HCT116 (cell line): Measurements from ENCODE around the gene ANO2. TPM values are rescaled to one million over a fixed set of nuclear protein-coding genes. Genes with fewer than 3 reads are reported as not detected.

ENCODE experiments used
- ATAC-seq: fragments of 200-7000 bp; cut with Tn5 transposase; 2 replicates; pipeline ENCODE4 v1.9.1; 2020; ENCODE audit warnings: mild to moderate bottlenecking, moderate library complexity
- BruUV-seq: library from RNA; stranded (reverse); fragments of 400-500 nt; replicated peaks from 2 replicates; lab custom pipeline; 2021; lab: Mats Ljungman, UMichigan
- CTCF ChIA-PET: fragments of 300-600 bp; sonication (Branson Sonifier 250); formaldehyde crosslinking; loops from one replicate; lab custom pipeline; 2021; ENCODE audit warnings: antibody characterized with exemption; lab: Charles Lee
- POLR2A ChIA-PET: fragments of 300-600, 350-600 bp; sonication (Branson Sonifier 250); formaldehyde crosslinking; loops from one replicate; lab custom pipeline; 2021; ENCODE audit warnings: antibody characterized with exemption; lab: Charles Lee
- RAD21 ChIA-PET, 2 experiments: fragments of 300-600 bp; sonication (Branson Sonifier 250); formaldehyde crosslinking; loops; one replicate each; lab custom pipeline; 2023; ENCODE audit warnings: low total read pairs in 2 of 2; ENCODE audit not compliant: uncharacterized antibody in 2 of 2, unreplicated experiment in 2 of 2, low non-redundant PET in 1 of 2; lab: Charles Lee
- DNase-seq: peaks from one replicate; pipeline ENCODE4 v3.0.0-alpha.2; 2010; ENCODE audit warnings: low read depth, low spot score
- H2AFZ ChIP-seq: fragments of 200-600 bp; shearing (Covaris generic), sonication (generic); 2 replicates; pipeline ENCODE4 v1.6.1; 2017; ENCODE audit warnings: low read depth, mixed run types, mixed read lengths, antibody characterized with exemption, low read length; ENCODE audit not compliant: poor library complexity, severe bottlenecking
- H3K27ac ChIP-seq: 2 replicates; pipeline ENCODE4 v1.5.1; 2012; ENCODE audit warnings: low read depth, low read length
- H3K27me3 ChIP-seq: fragments of 200-600 bp; sonication (generic); 2 replicates; pipeline ENCODE4 v1.6.1; 2016; ENCODE audit warnings: mixed run types, low read length, mixed read lengths; ENCODE audit not compliant: insufficient read depth
- H3K36me3 ChIP-seq, 2 experiments: fragments of 200-500 bp in 1 of 2; fragments of 200-600 bp in 1 of 2; sonication (Bioruptor generic) in 1 of 2; sonication (generic) in 1 of 2; 2 replicates each; pipeline versions ENCODE4 v1.5.1 to v1.6.1; 2014 to 2016; ENCODE audit warnings: low read length in 2 of 2, inconsistent platforms in 1 of 2, mixed read lengths in 1 of 2, mixed run types in 1 of 2; ENCODE audit not compliant: insufficient read depth in 2 of 2, control insufficient read depth in 1 of 2
- H3K4me1 ChIP-seq, 2 experiments: fragments of 200-600 bp in 1 of 2; sonication (generic) in 1 of 2; 2 replicates each; pipeline versions ENCODE4 v1.5.1 to v1.6.1; 2012 to 2017; ENCODE audit warnings: low read length in 2 of 2, inconsistent platforms in 1 of 2, mild to moderate bottlenecking in 1 of 2, mixed read lengths in 1 of 2, mixed run types in 1 of 2, moderate library complexity in 1 of 2; ENCODE audit not compliant: insufficient read depth in 2 of 2, control insufficient read depth in 1 of 2
- H3K4me2 ChIP-seq: fragments of 200-600 bp; sonication (generic); 2 replicates; pipeline ENCODE4 v1.6.1; 2017; ENCODE audit warnings: mixed run types, low read length, mixed read lengths
- H3K4me3 ChIP-seq, 2 experiments: fragments of 200-600 bp in 1 of 2; sonication (generic) in 1 of 2; replicated peaks in 1 of 2; 2 replicates each; pipeline ENCODE4 v1.5.1; 2011 to 2016; ENCODE audit warnings: low read length in 2 of 2, control low read depth in 1 of 2, low read depth in 1 of 2, mild to moderate bottlenecking in 1 of 2, mixed read lengths in 1 of 2, mixed run types in 1 of 2
- H3K79me2 ChIP-seq: fragments of 200-600 bp; sonication (generic); 2 replicates; pipeline ENCODE4 v1.6.1; 2017; ENCODE audit warnings: mild to moderate bottlenecking, mixed run types, low read length, moderate library complexity, mixed read lengths; ENCODE audit not compliant: insufficient read depth
- H3K9ac ChIP-seq: fragments of 200-600 bp; sonication (generic); 2 replicates; pipeline ENCODE4 v1.6.1; 2016; ENCODE audit warnings: low read length, mixed read lengths
- H3K9me2 ChIP-seq: fragments of 200-600 bp; sonication (generic), shearing (Covaris generic); 2 replicates; pipeline ENCODE4 v1.6.1; 2017; ENCODE audit warnings: mixed run types, mild to moderate bottlenecking, moderate library complexity; ENCODE audit not compliant: insufficient read depth
- H3K9me3 ChIP-seq, 2 experiments: fragments of 200-500 bp in 1 of 2; fragments of 200-600 bp in 1 of 2; sonication (Bioruptor generic) in 1 of 2; sonication (generic) in 1 of 2; 2 replicates each; pipeline ENCODE4 v1.6.1; 2014 to 2017; ENCODE audit warnings: low read length in 2 of 2, mixed read lengths in 2 of 2, inconsistent platforms in 1 of 2, low read depth in 1 of 2, mild to moderate bottlenecking in 1 of 2, mixed run types in 1 of 2, moderate library complexity in 1 of 2; ENCODE audit not compliant: control insufficient read depth in 1 of 2, insufficient read depth in 1 of 2
- H4K20me1 ChIP-seq: fragments of 200-600 bp; sonication (generic), shearing (Covaris generic); 2 replicates; pipeline ENCODE4 v1.6.1; 2017; ENCODE audit warnings: mixed run types, mild to moderate bottlenecking, moderate library complexity; ENCODE audit not compliant: insufficient read depth
- CBX3 ChIP-seq: IDR thresholded peaks from 2 replicates; pipeline ENCODE4 v1.6.1; 2012; ENCODE audit warnings: low read depth
- CTCF ChIP-seq, 3 experiments: fragments of 200-600 bp in 1 of 3; sonication (generic) in 1 of 3; IDR thresholded peaks in 2 of 3; conservative IDR thresholded peaks in 1 of 3; 2 replicates each; pipeline ENCODE4 v1.5.1; 2012 to 2017; ENCODE audit warnings: low read depth in 2 of 3, low read length in 2 of 3, antibody characterized with exemption in 1 of 3, borderline replicate concordance in 1 of 3, control low read depth in 1 of 3, mild to moderate bottlenecking in 1 of 3, mixed read lengths in 1 of 3, mixed run types in 1 of 3, moderate library complexity in 1 of 3; ENCODE audit not compliant: insufficient read depth in 1 of 3
- EGR1 ChIP-seq: IDR thresholded peaks from 2 replicates; pipeline ENCODE4 v1.6.1; 2012; ENCODE audit warnings: low read depth
- EZH2 ChIP-seq: fragments of 200-600 bp; sonication (generic); IDR thresholded peaks from 2 replicates; pipeline ENCODE4 v1.6.1; 2017; ENCODE audit warnings: antibody characterized with exemption, mixed run types
- EZH2phosphoT487 ChIP-seq: fragments of 200-600 bp; IDR thresholded peaks from 2 replicates; pipeline ENCODE4 v1.6.1; 2018; ENCODE audit warnings: antibody characterized with exemption, borderline replicate concordance
- FOSL1 ChIP-seq: IDR thresholded peaks from 2 replicates; pipeline ENCODE4 v1.6.1; 2012; ENCODE audit warnings: low read depth
- MAX ChIP-seq: IDR thresholded peaks from 2 replicates; pipeline ENCODE4 v1.6.1; 2012
- POLR2A ChIP-seq: IDR thresholded peaks from 2 replicates; pipeline ENCODE4 v1.7.0; 2011; ENCODE audit warnings: borderline replicate concordance; ENCODE audit not compliant: insufficient read depth, insufficient read length; ENCODE audit errors: extremely low read depth
- POLR2AphosphoS5 ChIP-seq: IDR thresholded peaks from 2 replicates; pipeline ENCODE4 v1.6.1; 2011; ENCODE audit warnings: mild to moderate bottlenecking, low read depth, low read length, moderate library complexity
- RAD21 ChIP-seq: IDR thresholded peaks from 2 replicates; pipeline ENCODE4 v1.6.1; 2012; ENCODE audit warnings: low read depth, mild to moderate bottlenecking
- SIN3A ChIP-seq: IDR thresholded peaks from 2 replicates; pipeline ENCODE4 v1.6.1; 2012; ENCODE audit warnings: low read depth
- SRF ChIP-seq: IDR thresholded peaks from 2 replicates; pipeline ENCODE4 v1.6.1; 2012; ENCODE audit warnings: low read depth
- TCF7L2 ChIP-seq: IDR thresholded peaks from 2 replicates; pipeline ENCODE4 v1.7.0; 2011; ENCODE audit warnings: borderline replicate concordance, inconsistent platforms; ENCODE audit not compliant: insufficient read depth, insufficient read length; ENCODE audit errors: extremely low read depth
- YY1 ChIP-seq: IDR thresholded peaks from 2 replicates; pipeline ENCODE4 v1.6.1; 2011; ENCODE audit warnings: low read length, low read depth, moderate library complexity, mild to moderate bottlenecking; ENCODE audit not compliant: insufficient replicate concordance; ENCODE audit errors: extremely low read depth
- ZBTB33 ChIP-seq: IDR thresholded peaks from 2 replicates; pipeline ENCODE4 v1.6.1; 2011; ENCODE audit warnings: mild to moderate bottlenecking, low read length, moderate library complexity; ENCODE audit not compliant: insufficient replicate concordance; ENCODE audit errors: extremely low read depth
- ZNF274 ChIP-seq: fragments of 200-500 bp; sonication (Bioruptor generic); IDR thresholded peaks from 2 replicates; pipeline ENCODE4 v1.6.1; 2014; ENCODE audit warnings: mild to moderate bottlenecking, low read depth, low read length, inconsistent platforms
- intact Hi-C: fragments of 100-400 bp; cut with micrococcal nuclease; formaldehyde crosslinking; loops from 2 replicates; pipeline ENCODE4 v1.10.0; 2022
- total RNA-seq: library from RNA; stranded (reverse); gene quantifications from one replicate; pipeline ENCODE4 v1.2.1, GENCODE V29; 2021; ENCODE audit not compliant: unreplicated experiment

Gene ANO2
- total RNA-seq, 1 experiment from 2014 or later = not detected

- no peaks in the 10 kb centered on the region for H3K4me1 ChIP-seq
- no peaks in the 10 kb centered on the region for H4K20me1 ChIP-seq
- no peaks in the 10 kb centered on the region for H3K9me2 ChIP-seq
- BruUV-seq = no TSS peak
- POLR2A ChIA-PET = no interaction called here
- no peak overlapping the region for H2AFZ ChIP-seq
- H3K4me2 ChIP-seq = no peak overlapping the region
- H3K27ac ChIP-seq = no peak overlapping the region
- no peaks in the 10 kb centered on the region for H3K79me2 ChIP-seq
- TF ChIP-seq ZBTB33 (no peak), TCF7L2 (no peak), CBX3 (no peak), RAD21 (no peak), POLR2A (no peak), POLR2AphosphoS5 (no peak), ZNF274 (no peak), EGR1 (no peak), CTCF (IDR thresholded peaks at IDR 0.05 in 2 of 3, conservative IDR thresholded peaks at IDR 0.05 in 1 of 3; ENCODE audit: borderline replicate concordance in 1 of 3, insufficient read depth in 1 of 3, low read depth in 2 of 3, low read length in 2 of 3) (no peak), EZH2 (no peak), EZH2phosphoT487 (no peak), YY1 (no peak), SRF (no peak), MAX (no peak), SIN3A (no peak), FOSL1 (no peak)
- TF ChIP-seq, all 23 proteins: peak for 0
- ATAC-seq = no peak
- ChIA-PET CTCF (no interaction called here), RAD21 (no interaction called here)
- Histone ChIP-seq H3K36me3 (no peaks in the 10 kb centered on the region), H3K4me3 (no peak overlapping the region), H3K27me3 (peaks cover 67% of the 10 kb centered on the region), H3K9ac (no peak overlapping the region), H3K9me3 (no peaks in the 10 kb centered on the region)
- no peak for DNase-seq
- intact Hi-C loops = no loop called here
These were observed 316.6 kb downstream of the ANO2 start for GRCh38 chr12:5628501-5628900.
